ENCODE results near the gene SPDYE8. TPM values are rescaled to one million over a fixed set of nuclear protein-coding genes. Genes with fewer than 3 reads are reported as not detected.
"Not testable (repeated sequence)": the region's sequence is repeated elsewhere in the genome, so short reads cannot be mapped to it uniquely, and the experiment has no call there.

SPDYE8 gene, protein sequence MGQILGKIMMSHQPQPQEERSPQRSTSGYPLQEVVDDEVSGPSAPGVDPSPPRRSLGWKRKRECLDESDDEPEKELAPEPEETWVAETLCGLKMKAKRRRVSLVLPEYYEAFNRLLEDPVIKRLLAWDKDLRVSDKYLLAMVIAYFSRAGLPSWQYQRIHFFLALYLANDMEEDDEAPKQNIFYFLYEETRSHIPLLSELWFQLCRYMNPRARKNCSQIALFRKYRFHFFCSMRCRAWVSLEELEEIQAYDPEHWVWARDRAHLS
- total RNA-seq, result not detected

DNA sequence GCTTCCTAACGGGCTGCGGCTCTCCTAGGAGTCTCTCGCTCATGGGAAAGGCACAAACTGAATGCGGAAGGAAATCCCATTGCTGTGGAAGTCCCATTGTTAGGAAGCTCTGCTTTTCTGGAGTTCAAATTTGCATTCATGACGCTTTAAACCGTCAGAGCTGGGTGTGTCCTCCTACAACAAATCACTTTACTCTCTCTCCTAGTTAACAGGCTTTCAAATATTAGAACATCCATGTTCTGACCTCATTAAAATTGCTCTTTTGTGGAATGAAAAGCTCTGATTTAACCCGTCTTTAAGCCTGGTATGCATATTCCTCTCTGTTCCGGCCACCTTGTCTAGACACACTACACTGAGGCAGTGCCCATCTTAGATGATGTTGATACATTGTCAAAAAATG, at the start of gene SPDYE8:
SPDYE8 (minus strand) TSS at position 101 of the 400 bp plus-strand sequence. CDS start 1,800 bp downstream, outside the sequence.
- CTCF ChIA-PET; intact Hi-C loops (cut with DNase I, micrococcal nuclease); H3K4me3 Mint-ChIP-seq; H3K27ac Mint-ChIP-seq; H3K4me1 Mint-ChIP-seq; H3K9me3 Mint-ChIP-seq (ENCODE audit: low read depth); H3K36me3 Mint-ChIP-seq (ENCODE audit: low read depth); POLR2A ChIA-PET; H3K27me3 Mint-ChIP-seq; DNase-seq; ATAC-seq: not testable (repeated sequence)

DNA sequence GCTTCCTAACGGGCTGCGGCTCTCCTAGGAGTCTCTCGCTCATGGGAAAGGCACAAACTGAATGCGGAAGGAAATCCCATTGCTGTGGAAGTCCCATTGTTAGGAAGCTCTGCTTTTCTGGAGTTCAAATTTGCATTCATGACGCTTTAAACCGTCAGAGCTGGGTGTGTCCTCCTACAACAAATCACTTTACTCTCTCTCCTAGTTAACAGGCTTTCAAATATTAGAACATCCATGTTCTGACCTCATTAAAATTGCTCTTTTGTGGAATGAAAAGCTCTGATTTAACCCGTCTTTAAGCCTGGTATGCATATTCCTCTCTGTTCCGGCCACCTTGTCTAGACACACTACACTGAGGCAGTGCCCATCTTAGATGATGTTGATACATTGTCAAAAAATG, 28.2 kb upstream of the SPDYE8 start, which contains the start of gene SPDYE11:
SPDYE11 (minus strand) TSS at position 101 of the 400 bp plus-strand sequence. CDS start 1,800 bp downstream, outside the sequence.
- ATAC-seq; H3K36me3 Mint-ChIP-seq (ENCODE audit: low read depth); DNase-seq; H3K4me3 Mint-ChIP-seq; intact Hi-C loops (cut with DNase I, micrococcal nuclease); H3K9me3 Mint-ChIP-seq (ENCODE audit: low read depth); H3K4me1 Mint-ChIP-seq; POLR2A ChIA-PET; H3K27ac Mint-ChIP-seq; H3K27me3 Mint-ChIP-seq; CTCF ChIA-PET: not testable (repeated sequence)

DNA sequence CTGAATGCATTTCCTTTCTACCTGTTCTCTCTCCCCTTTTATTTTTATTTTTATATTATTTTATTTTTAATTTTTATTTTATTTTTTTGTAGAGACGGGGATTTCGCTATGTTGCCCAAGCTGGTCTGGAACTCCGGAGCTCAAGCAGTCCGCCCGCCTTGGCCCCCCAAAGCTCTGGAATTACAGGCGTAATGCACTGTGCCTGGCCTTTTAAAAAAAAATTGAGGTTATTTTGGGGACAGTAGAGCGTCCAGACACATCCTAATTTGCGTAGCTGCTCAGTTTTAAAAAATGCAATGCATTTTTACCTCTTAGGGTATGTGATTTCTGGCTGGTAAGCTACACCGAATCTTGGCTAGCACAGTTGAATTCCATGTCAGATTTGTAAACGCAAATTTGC, 23.1 kb downstream of the SPDYE8 start:
- ATAC-seq; H3K27me3 Mint-ChIP-seq; H3K27ac Mint-ChIP-seq; CTCF ChIA-PET; POLR2A ChIA-PET; H3K9me3 Mint-ChIP-seq (ENCODE audit: low read depth); H3K36me3 Mint-ChIP-seq (ENCODE audit: low read depth); intact Hi-C loops (cut with DNase I, micrococcal nuclease); H3K4me1 Mint-ChIP-seq: not testable (repeated sequence)
- H3K4me3 Mint-ChIP-seq, result peak overlapping the region; percentile 61
- DNase-seq, result peak; percentile 6

DNA sequence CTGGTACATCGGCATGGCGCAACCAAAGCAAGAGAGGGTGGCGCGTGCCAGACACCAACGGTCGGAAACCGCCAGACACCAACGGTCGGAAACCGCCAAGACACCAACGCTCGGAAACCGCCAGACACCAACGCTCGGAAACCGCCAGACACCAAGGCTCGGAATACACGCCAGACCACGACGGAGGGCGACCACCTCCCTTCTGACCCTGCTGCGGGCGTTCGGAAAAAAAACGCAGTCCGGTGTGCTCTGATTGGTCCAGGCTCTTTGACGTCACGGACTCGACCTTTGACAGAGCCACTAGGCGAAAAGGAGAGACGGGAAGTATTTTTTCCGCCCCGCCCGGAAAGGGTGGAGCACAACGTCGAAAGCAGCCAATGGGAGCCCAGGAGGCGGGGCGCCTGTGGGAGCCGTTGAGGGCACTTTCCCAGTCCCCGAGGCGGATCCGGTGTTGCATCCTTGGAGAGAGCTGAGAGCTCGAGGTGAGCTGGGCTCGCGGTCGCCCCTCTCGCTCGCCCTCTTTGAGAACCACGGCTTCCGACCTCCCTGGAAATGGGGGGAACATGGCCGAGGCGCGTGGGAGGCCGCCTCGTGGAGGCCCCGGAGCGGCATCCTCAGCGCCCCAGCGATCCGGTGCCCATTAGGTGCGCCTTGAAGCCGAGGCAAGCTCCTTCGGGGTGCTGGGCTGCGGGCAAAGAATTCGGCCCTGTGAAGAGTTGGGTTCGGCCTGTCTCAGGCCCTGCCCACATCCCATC, 23.7 kb downstream of the SPDYE8 start:
- peak overlapping the region; percentile 99 for H3K27ac Mint-ChIP-seq
- POLR2A ChIA-PET; intact Hi-C loops (cut with DNase I, micrococcal nuclease); H3K4me1 Mint-ChIP-seq; H3K27me3 Mint-ChIP-seq; H3K9me3 Mint-ChIP-seq (ENCODE audit: low read depth); H3K36me3 Mint-ChIP-seq (ENCODE audit: low read depth); CTCF ChIA-PET: not testable (repeated sequence)
- H3K4me3 Mint-ChIP-seq, result peak overlapping the region; percentile 95
- DNase-seq (peak; percentile 87), ATAC-seq (peak; percentile 84)

DNA sequence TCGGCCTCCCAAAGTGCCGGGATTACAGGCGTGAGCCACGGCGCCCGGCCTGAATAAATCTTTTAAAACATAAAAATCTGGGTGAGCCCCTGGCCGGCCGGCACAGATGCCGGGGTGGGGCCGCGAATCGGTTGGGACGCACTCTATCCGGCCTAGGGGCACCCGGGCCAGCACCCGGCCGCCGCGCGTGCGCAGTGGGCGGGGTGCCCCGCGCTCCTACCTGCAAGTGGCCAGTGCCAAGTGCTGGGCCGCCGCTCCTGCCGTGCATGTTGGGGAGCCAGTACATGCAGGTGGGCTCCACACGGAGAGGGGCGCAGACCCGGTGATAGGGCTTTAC, 24.2 kb downstream of the SPDYE8 start:
- H3K27me3 Mint-ChIP-seq; H3K4me1 Mint-ChIP-seq; POLR2A ChIA-PET; H3K36me3 Mint-ChIP-seq (ENCODE audit: low read depth); intact Hi-C loops (cut with DNase I, micrococcal nuclease); H3K9me3 Mint-ChIP-seq (ENCODE audit: low read depth); CTCF ChIA-PET: not testable (repeated sequence)
- Mint-ChIP-seq H3K4me3 (peak overlapping the region; percentile 95), H3K27ac (peak overlapping the region; percentile 99)
- peak; percentile 85 for ATAC-seq
- peak; percentile 80 for DNase-seq

DNA sequence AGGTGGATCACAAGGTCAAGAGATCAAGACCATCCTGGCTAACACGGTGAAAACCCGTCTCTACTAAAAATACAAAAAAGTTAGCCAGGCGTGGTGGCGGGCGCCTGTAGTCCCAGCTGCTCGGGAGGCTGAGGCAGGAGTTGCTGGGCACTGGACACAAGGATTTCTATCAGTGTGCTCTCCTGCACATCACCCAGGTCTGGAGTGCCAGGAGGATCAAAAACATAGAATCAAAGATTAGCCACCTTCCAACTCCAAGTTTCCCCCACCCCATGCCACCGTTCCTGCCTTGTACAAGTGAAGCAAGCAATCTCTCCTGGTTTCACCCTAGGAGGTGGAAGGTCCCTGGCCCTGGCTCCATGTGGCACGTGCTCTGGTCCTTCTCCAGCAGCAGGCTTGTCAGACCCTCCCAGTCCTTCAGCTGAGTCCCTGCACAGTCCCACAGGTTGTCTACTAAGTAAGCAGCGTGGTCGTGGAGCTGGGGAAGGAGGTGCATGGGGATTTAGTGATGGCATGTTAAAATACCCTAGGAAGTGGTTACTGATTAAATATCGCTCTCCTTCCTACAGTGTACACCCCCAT, 31.6 kb downstream of the SPDYE8 start:
- ATAC-seq; H3K27me3 Mint-ChIP-seq; H3K4me1 Mint-ChIP-seq; H3K4me3 Mint-ChIP-seq; intact Hi-C loops (cut with DNase I, micrococcal nuclease); DNase-seq; POLR2A ChIA-PET; CTCF ChIA-PET; H3K9me3 Mint-ChIP-seq (ENCODE audit: low read depth); H3K36me3 Mint-ChIP-seq (ENCODE audit: low read depth); H3K27ac Mint-ChIP-seq: not testable (repeated sequence)

DNA sequence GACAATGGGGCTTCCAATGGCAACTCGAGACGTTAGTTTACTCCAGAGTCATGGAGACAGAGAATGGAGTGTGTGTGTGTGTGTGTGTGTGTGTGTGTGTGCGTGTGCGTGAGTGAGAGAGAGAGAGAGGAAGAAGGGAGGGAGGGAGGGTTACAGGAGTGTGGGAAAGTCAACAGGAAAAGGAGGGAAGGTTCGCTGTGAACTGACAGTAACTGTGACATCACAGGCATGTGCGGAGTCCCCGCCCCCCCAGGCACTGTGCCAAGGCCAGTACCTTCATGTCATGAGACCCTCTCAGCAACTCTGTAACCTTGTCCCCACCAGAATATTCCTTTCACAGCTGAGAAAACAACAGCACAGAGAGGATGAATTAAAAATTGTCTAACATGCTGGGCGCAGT, 32.1 kb downstream of the SPDYE8 start:
- H3K27ac Mint-ChIP-seq; DNase-seq; POLR2A ChIA-PET; ATAC-seq; H3K36me3 Mint-ChIP-seq (ENCODE audit: low read depth); intact Hi-C loops (cut with DNase I, micrococcal nuclease); H3K9me3 Mint-ChIP-seq (ENCODE audit: low read depth); CTCF ChIA-PET; H3K4me3 Mint-ChIP-seq; H3K27me3 Mint-ChIP-seq; H3K4me1 Mint-ChIP-seq: not testable (repeated sequence)

DNA sequence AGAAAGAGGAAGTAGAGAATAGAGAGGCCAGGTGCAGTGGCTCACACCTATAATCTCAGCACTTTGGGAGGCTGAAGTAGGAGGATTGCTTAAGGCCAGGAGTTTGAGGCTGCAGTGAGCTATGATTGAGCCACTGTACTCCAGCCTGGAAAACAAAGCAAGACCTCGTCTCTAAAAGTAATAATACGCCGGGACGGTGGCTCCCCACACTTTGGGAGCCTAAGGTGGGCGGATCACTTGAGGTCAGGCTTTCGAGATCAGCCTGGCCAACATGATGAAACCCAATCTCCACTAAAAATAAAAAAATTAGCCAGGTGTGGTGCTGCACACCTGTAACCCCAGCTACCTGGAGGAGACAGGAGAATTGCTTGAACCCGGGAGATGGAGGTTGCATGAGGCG, 34.1 kb downstream of the SPDYE8 start:
- H3K27ac Mint-ChIP-seq; H3K36me3 Mint-ChIP-seq (ENCODE audit: low read depth); ATAC-seq; H3K27me3 Mint-ChIP-seq; intact Hi-C loops (cut with DNase I, micrococcal nuclease); CTCF ChIA-PET; POLR2A ChIA-PET; DNase-seq; H3K4me3 Mint-ChIP-seq; H3K9me3 Mint-ChIP-seq (ENCODE audit: low read depth); H3K4me1 Mint-ChIP-seq: not testable (repeated sequence)

DNA sequence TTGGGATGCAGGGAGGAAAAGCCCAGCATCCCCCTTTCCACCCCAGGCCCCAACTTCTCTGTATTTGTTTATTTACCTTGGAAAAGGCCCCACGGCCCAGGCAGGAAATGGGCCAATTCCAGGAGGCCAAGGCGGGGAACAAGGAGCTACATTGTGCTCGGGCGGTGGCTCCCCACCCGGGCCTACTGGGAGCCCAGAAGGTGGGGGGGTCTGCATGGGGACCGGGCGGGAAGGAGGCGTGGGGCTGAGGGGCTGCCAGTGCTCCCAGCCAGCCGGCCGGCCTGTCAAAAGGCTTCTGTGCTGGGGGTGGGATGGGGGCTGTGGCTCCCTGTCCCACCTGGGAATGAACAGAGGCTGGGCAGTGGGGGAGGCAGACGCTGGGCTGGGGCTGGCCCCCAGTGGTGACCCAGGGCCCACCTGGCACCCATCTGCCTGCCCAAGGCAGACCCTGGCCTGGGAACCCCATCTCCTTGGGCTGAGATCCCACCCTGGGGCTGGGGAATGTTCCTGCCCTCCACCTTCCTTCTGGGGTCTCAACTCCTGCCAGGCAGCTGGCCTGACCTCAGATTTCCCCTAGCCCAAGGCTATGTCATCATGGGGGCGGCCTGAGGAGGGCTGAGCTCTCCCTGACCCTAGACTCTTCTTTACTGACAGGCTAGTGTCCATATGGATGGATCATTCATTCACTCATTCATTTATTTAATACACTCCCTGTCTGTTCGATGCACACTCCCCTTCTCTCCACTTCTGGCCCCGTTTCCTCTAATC, 39.2 kb downstream of the SPDYE8 start:
- H3K9me3 Mint-ChIP-seq (ENCODE audit: low read depth); intact Hi-C loops (cut with DNase I, micrococcal nuclease); POLR2A ChIA-PET; CTCF ChIA-PET; H3K4me3 Mint-ChIP-seq; H3K27ac Mint-ChIP-seq; ATAC-seq; H3K36me3 Mint-ChIP-seq (ENCODE audit: low read depth); DNase-seq; H3K27me3 Mint-ChIP-seq; H3K4me1 Mint-ChIP-seq: not testable (repeated sequence)

DNA sequence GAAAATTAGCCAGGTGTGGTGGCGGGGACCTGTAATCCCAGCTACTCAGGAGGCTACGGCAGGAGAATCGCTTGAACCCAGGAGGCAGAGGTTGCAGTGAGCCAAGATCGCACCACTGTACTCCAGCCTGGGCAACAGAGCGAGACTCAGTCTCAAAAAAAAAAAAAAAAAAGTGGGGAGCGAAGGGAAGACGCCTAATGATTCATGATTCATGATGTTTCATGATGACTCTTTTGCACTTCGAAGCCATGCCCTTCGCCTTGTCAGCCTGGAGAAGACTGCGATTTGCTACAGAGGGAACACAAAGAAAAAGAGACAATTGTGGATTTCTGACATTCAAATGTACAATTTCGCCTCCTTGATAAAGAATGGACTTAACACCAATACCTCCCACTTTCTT, 47.5 kb downstream of the SPDYE8 start:
- H3K9me3 Mint-ChIP-seq (ENCODE audit: low read depth); H3K36me3 Mint-ChIP-seq (ENCODE audit: low read depth); H3K27ac Mint-ChIP-seq; ATAC-seq; H3K4me3 Mint-ChIP-seq; H3K27me3 Mint-ChIP-seq; POLR2A ChIA-PET; DNase-seq; CTCF ChIA-PET; H3K4me1 Mint-ChIP-seq; intact Hi-C loops (cut with DNase I, micrococcal nuclease): not testable (repeated sequence)

DNA sequence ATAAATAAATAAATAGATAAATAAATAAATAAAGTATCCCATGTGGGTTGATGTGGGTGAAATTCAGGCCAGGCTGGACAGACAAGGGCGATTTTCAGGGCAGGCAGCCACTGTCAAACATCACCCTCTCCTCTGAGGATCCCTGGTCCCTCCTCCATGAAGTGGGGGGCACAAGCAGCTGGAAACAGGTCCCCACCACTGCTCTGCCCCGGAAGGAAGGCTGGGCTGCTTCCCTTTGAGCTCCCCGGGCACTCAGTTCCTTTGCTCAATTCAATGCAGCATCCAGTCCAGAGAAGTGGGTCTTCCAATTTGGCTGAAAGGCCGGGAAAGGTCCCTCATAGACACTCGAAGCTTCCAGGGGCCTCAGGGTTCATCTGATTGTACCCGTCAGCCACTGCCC, 49.2 kb downstream of the SPDYE8 start:
- H3K4me3 Mint-ChIP-seq; H3K36me3 Mint-ChIP-seq (ENCODE audit: low read depth); H3K4me1 Mint-ChIP-seq; intact Hi-C loops (cut with DNase I, micrococcal nuclease); CTCF ChIA-PET; ATAC-seq; H3K27ac Mint-ChIP-seq; H3K9me3 Mint-ChIP-seq (ENCODE audit: low read depth); H3K27me3 Mint-ChIP-seq; POLR2A ChIA-PET; DNase-seq: not testable (repeated sequence)

DNA sequence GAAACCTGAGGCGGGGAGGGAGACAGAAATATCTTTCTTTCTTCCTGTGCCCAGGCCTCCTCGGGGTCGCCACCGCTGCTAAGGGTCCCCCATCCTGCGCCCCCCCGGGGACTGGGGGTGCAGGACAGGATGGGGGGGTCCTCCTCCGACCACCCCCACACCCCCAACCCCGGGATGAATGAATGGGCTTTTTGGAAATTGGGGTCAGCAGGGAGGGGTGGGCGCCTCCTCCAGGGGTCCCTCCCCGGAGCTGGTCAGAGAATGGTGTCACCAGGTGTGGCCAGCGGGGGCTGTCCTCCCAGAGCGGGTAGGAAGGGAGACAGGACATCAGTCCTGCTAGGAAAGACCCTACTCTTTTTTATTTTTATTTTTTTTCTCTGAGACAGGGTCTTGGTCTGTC, 53.1 kb downstream of the SPDYE8 start:
- intact Hi-C loops (cut with DNase I, micrococcal nuclease); H3K27ac Mint-ChIP-seq; DNase-seq; POLR2A ChIA-PET; H3K27me3 Mint-ChIP-seq; H3K4me3 Mint-ChIP-seq; H3K4me1 Mint-ChIP-seq; ATAC-seq; CTCF ChIA-PET; H3K36me3 Mint-ChIP-seq (ENCODE audit: low read depth); H3K9me3 Mint-ChIP-seq (ENCODE audit: low read depth): not testable (repeated sequence)
